ENCODE measurements around the gene HEATR5A.
"Not testable (repeated sequence)": the region's sequence is repeated elsewhere in the genome, so short reads cannot be mapped to it uniquely, and the experiment has no call there.

HEATR5A gene

DNA sequence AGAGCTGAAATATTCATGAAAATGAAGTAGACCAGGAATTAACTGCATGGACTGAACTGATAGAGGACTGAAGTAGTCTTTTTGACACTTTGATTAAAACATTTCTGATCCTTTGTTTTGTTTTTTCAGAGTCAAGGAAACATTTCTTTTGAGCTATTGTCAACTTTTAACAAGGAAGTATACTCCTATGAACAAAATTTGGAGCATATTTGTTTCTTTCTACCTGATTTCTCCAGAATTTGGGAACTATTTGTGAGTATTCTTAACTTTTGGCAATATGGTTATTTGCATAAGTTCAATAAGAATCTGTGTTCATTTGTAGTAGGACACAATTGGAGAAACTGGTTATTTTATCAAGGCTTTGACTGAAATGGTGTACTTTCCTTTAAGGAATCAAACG lies 141.5 kb downstream of the HEATR5A start:
- no peak for DNase-seq

DNA sequence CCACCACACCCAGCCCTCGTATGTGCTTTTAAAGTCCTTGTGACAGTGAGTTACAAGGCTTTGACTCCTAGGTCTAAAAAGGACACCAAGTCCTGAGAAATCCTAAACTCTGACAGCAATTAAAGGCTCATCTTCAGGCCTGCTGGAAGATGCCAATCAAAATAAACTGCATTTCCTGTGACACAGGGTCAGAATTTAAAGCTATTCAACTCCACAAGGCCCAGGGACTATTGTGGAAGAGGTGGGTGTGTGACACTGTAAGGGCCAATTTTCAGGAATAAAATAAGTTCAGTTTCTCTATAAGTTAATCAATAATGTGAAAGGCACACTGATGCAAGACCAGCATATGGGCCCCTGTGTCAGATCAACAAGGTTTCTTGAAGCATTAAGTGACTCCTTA lies 143.3 kb downstream of the HEATR5A start:
- no peak for DNase-seq

DNA sequence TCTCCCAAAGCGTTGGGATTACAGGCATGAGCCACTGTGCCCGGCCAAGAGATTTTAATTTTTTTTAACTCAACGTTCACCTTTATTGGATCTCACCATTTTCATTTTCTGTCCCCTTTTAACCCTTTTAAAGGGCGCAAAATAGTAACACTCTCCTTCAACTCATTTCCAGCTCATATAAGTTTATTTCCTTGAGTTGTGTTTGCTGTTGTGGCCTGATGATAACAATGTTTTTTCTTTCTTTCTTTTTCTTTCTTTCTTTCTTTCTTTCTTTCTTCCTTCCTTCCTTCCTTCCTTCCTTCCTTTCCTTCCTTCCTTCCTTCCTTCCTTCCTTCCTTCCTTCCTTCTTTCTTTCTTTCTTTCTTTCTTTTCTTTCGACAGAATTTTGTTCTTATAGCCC lies 143.9 kb downstream of the HEATR5A start:
- DNase-seq: not testable (repeated sequence)

DNA sequence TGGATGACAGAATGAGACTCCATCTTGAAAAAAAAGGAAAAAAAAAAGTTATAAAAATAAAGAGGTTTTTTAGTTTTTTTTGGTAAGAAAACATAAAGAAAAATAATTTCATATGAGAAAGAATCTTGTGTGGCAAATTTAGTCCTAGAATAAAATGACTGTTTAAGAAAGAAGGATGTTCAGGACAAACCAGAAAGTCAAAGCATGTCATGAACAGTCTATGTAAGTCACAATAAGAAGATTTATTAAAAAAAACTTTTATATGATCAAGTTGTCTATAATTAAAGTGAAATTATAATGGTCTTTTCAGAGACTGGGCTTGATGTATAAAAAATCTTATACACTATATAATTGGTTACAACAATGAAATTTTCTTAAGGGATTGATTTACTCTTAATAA lies 144.6 kb downstream of the HEATR5A start:
- DNase-seq: no peak

DNA sequence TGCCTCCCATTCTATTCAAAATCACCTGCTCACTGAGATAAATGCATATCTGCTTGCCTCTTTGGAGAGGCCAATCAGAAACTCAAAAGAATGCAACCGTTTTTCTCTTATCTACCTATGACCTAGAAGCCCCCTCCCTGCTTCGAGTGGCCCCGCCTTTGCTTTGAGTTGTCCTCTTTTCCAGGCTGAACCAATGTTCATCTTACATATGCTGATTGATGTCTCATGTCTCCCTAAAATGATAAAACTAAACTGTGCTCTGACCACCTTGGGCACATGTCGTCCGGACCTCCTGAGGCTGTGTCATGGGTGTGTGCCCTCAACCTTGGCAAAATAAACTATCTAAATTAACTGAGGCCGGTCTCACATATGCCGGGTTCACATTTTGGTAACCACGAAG lies 148.7 kb downstream of the HEATR5A start:
- DNase-seq: no peak

DNA sequence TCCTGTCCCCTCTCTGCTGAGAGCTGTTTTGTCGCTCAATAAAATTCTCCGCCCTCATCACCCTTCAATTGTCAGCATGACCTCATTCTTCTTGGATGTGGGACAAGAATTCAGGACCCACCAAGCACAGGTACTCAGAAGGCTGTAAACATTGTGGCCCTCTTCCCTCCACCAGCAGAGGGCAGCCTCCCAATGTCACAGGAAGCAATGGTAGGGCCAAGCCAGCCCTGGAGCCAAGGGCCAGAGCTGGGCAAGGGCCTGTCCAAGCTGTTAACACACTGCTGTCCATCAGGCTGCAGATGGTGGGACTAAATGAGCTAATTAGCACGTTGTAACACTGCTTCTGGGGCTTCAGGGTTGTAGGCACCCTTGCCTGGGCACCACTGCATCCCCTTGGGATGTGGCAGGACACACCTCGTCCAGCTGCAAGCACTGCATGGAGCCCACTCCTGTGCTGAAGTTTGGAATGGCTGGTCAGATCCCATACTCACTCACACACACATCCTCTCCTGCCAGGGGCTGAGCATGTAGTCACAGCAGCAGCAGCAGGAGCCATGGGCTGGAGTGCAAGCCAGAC lies 150.1 kb downstream of the HEATR5A start:
- no peak for DNase-seq

DNA sequence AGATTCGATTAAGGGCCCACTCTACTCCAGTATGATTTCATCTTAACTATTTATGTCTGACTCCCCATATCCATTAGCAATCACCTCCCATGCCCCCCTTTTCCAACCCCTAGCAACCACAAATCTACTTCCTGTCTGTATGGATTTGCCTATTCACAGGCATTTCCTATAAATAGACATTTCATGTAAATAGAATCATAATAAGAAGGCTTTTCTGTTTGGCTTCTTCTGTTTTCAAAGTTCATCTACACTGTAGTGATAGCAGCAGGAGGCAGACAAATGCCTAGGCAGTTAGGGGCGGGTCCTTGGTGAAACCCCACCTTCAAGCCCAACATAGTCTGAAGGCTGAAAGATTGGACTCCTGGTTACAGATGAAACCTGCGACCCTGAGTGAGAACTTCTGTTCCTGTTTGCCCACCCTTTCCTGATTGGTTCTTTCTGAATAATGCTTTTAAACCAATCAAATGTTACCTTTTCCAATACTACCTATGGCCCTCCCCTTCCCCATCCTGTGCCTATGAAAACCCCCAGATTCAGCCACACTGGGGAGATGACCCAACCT lies 150.6 kb downstream of the HEATR5A start:
- DNase-seq: no peak

DNA sequence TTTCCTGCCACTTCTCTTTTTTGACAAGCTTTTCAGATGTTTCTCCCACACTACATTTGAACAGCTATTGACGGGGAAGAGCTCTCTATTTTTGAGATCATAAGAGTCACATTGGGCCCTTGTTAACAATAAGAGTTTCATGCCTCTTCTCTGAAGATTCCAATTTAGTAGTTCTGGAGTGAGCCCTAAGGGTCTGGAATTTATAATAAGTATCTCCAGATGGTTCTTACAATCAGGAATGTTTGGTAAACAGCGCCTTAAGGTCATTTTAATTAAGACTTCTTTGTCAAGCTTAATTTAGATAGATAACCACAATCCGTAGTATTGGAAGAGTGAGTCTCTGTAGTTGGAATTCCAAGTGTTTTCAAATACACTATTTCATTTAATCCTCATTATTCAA lies 152.1 kb downstream of the HEATR5A start:
- DNase-seq: no peak

DNA sequence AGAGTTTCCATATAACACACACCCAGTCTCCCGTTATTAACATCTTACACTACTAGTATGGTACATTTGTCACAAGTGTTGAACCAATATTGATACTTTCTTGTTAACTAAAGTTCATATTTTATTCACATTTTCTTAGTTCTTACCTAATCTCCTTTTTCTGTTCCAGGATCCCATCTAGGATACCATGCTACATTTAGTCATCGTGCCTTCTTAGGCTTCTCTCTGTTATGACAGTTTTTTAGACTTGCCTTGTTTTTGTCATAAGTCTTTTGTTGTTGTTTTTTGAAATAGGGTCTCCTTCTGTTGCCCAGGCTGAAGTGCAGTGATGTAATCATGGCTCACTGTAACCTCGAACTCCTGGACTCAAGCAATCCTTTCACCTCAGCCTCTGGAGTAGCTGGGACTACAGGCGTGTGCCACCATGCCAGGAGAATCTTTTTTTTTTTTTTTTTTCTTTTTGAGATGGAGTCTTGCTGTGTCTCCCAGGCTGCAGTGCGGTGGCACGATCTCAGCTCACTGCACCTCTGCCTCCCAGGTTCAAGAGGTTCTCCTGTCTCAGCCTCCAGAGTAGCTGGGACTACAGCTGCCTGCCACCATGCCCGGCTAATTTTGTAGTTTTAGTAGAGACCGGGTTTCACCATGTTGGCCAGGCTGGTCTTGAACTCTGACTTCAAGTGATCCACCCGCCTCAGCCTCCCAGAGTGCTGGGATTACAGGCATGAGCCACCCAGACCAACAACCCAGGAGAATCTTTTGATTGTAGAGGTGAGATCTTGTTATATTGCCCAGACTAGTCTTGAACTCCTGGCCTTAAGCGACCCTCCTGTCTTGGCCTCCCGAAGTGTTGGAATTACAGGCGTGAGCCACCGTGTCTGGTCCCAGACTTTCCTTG lies 153.7 kb downstream of the HEATR5A start:
- DNase-seq: no peak

DNA sequence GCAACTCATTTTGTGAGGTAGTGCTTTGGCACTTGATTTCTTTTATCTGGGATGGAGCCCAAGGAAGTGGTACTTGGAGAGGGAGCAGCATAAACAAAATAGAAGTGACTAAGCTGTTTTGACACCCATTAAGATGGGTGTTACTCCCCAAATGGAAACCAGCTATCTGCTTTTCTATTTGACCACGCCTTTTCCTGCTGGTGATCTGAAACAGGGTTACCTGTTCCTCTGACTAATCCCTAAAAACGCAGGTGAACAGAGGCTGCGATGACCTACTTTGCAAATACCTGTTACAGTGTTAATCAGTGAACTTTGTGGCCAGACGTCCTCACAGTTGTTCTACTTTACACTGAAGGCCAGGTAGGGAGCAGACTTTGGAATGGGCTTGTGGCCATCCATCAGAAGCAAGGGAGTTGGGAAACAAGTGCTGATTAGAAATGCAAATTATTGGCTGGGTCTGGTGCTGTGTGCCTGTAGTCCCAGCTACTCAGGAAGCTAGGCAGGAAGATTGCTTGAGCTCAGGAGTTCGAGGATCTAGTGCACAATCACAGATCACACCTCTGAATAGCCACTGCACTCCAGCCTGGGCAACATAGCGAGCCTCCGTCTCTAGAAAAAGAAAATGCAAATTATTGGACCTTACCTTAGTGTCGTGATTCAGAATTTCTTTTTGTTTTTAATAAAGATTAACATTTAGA lies 154.5 kb downstream of the HEATR5A start:
- no peak for DNase-seq

DNA sequence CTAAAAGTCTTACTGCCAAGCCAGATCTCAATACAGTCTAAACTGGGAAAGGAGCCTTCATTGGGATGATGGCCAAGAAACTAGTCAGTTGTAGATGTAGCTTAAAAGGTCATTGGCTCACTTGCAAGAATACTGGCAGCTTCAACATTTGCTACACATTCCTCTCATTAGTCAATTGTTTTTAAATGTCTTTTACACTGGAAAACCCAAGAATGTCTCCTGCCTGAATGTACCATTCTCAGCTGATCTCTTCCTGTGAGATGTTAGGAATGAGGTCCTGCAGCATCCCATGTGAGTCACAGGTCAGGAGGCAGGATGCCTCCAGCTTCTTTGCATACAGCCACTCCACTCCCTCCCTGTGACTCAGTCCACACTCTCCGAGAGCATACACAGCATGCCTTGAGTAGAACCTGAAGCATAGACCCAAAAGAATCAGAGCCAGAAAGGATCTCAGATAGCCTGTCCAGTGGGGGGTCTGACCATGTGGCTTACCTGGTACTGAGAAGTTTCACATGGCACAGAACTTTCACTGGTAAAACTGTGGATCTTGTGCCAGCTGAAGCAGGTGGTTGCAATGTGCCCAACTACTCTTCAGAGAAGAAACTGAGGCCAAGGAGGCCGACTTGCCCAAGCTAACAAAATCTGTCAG lies 156.7 kb downstream of the HEATR5A start:
- no peak for DNase-seq

DNA sequence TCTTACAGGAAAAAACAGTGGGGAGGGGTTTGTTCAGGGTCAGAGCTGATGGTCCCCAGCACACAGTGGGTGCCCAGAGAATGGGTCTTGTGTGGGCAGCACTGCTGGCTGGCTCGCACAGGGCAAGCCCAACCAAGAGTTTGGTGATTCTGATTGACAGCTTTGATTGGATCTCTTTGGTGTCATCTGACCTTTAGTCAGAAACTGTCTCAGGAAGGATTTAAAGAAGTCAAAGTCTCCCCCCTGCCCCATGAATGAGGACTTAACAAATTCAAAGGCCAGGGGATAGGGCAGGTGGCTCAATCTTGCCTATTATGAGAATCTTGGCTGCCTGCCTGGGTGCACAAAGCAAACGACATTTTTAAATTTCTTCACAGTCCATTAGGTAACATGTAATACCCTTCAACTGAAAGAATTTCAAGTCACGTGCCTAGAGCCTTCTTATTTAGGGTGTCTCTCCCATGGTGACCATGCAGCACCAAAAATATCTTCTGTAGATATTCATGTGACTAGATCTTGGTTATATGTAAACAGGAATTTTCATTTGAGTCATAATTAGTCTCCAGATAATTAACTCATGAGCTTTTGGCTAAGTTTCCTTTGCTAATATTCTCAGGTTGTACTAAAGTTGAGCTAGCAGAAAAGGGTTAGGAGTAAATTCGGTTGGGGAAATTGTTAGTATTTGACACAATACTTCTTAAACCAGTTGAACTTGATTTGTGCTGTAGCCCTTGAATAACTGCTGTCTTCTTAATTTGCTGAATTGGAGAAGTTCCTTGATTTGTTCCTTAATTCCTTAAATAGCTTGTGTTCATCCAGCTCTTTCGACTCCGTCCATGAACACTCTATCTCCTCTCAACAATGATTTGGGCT lies 158.3 kb downstream of the HEATR5A start:
- DNase-seq: no peak

DNA sequence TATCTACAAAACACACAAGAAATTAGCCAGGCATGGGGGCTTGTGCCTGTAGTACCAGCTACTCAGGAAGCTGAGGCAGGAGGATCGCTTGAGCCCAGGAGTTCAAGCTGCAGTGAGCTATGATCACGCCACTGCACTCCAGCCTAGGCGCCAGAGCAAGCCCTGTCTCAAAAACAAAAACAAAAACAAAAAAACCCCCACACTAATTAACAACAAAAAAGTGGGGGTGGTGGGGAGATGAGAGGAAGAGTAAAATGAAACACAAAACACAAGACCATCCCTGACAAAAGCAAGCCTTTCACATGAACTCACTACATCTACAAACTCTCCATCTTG lies 158.9 kb downstream of the HEATR5A start:
- no peak for DNase-seq

DNA sequence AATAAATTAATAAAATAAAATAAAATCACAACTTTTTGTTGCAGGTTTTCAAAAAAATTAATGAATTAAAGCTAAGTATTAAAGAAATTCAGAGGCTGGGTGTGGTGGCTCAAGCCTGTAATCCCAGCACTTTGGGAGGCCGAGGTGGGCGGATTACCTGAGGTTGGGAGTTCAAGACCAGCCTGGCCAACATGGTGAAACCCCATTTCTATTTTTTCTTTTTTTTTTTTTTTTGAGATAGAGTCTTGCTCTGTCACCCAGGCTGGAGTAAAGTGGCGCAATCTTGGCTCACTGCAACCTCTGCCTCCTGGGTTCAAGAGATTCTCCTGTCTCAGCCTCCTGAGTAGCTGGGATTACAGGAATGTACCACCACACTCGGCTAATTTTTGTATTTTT lies 161.3 kb downstream of the HEATR5A start:
- not testable (repeated sequence) for DNase-seq

DNA sequence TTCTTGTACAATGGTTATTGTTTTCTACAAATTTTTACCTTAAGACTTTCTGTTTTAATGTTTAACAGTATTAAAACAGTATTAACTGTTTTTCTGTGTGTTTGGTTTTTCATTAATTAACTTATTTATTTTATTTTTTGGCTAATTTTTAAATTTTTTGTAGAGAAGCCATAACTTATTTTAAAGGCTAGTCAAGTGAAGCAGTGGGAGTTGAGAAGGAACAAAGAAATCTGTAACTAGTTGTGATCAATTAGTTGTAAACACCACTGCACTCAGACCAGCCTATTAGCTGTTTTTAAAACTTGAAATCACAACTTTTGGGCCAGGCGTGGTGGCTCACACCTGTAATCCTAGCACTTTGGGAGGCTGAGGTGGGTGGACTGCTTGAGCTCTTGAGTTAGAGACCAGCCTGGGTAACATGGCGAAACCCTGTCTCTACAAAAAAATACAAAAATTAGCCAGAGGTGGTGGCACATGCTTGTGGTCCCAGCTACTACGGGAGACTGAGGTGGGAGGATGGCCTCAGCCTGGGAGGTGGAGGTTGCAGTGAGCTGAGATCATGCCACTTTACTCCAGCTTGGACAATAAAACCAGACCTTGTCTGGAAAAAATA lies 161.8 kb downstream of the HEATR5A start:
- DNase-seq: no peak

DNA sequence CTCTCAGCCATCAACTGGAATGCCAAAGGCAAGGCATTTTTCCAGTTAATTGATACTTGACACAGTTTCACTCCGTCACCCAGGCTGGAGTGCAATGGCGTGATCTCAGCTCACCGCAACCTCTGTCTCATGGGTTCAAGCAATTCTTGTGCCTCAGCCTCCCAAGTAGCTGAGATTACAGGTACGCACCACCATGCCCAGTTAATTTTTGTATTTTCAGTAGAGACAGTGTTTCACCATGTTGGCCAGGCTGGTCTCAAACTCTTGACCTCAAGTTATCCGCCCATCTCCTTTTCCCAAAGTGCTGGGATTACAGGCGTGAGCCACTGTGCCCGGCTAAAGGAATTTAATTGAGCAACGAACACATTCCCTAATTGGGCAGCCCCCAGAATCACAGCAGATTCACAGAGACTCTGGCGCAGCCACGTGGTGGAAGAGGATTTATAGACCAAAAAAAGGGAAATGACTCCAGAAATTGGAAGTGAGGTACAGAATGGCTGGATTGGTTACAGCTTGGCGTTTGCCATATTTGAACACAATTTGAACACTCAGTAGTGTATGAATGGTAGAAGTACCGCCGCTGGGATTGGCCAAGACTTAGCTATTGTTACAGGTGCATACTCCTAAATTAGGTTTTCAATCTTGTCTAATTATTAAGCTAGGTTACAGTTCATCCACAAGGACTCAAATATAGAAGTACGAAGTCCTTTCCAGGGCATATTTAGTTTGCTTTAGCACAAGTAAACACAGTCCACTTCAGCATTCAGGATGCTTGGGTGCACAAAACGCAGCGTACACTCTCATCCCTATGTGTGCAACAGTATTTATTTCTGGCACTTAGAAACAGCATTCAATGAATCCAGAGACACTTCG lies 162.6 kb downstream of the HEATR5A start:
- DNase-seq: not testable (repeated sequence)

DNA sequence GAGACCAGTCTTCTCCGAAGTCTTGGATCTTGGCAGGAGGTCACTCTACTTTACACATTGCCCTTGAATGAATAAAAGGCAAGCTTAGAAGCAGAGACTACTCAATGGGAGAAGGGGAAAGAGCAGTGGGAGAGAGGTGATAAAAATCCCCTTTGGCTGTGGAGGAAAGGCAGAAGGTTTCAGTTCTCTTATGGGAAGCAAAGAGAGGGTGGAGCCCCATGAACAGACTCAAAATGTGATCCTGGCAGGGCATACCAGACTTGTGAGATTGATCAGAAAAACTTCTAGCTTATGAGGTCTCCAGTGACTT lies 163.2 kb downstream of the HEATR5A start:
- DNase-seq: no peak

DNA sequence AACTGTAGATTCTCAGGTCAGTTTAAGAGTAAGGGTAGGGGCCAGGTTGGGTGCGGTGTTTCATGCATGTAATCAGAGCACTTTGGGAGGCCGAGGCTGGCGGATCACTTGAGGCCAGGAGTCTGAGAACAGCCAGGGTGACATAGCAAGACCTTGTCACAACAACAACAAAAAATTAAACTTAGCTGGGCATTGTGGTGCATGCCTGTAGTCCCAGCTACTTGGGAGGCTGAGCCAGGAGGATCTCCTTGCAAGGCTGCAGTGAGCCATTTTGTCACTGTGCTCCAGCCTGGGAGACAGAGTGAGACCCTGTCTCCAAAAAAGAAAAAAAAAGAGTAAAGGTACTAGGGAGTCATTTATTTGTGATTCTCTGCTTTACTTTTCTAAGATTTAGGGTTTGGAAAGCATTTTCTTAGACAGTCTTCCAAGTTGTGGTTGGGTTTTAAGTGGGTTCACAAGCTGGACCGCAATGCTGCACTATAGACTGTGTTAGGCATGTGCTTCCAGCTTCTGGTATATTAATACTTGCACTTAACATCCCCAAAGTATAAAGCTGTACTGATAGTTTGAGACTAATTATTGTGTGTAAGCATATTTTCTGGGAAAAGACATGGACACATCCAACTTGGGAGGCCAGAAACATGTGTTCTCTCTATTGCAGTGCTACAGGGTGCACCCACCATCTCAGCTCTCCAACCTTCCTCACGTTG lies 163.7 kb downstream of the HEATR5A start:
- DNase-seq: no peak

DNA sequence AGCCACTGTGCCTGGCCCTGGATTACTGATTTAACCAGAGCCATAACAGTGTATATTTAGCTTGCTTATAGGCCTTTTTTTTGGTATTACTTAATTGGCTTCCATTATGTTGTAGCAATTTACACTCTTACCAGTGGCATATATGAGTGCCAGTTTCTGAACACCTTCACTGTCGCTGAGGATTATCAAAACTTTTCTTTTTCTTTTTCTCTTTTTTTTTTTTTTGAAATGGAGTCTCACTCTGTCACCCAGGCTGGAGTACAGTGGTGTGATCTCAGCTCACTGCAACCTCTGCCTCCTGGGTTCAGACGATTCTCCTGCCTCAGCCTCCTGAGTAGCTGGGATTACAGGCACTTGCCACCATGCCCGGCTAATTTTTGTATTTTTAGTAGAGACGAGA lies 164.4 kb downstream of the HEATR5A start:
- DNase-seq: not testable (repeated sequence)

DNA sequence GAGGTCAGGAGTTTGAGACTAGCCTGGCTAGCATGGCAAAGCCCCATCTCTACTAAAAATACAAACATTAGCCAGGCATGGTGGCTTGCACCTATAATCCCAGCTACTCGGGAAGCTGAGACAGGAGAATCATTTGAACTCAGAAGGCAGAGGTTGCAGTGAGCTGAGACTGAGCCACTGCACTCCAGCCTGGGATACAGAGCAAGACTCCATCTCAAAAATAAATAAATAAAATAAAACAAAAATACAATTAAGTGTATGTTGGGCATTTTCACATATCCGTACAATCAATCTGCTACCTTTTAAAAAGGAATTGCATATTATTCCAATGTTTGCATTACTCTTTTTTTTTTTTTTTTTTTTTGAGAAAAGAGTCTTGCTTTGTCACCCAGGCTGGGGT lies 165.1 kb downstream of the HEATR5A start:
- DNase-seq: no peak
